Activated CD4-positive, alpha-beta T cell treated with anti-CD3 and anti-CD28 coated beads for 36 hours (primary cell): ENCODE measurements around the gene PKLR. TPM values are rescaled to one million over a fixed set of nuclear protein-coding genes. Genes with fewer than 3 reads are reported as not detected.

ENCODE experiments used
- ATAC-seq: fragments of 200-7000 bp; cut with Tn5 transposase; one replicate; pipeline ENCODE4 v1.10.0; 2021; ENCODE audit warnings: mild to moderate bottlenecking, moderate library complexity
- CTCF ChIA-PET: fragments of 350-600 bp; sonication (Branson Sonifier 250); formaldehyde crosslinking; loops from one replicate; lab custom pipeline; 2021; ENCODE audit warnings: antibody characterized with exemption; lab: Charles Lee
- POLR2A ChIA-PET: fragments of 350-600 bp; sonication (Branson Sonifier 250); formaldehyde crosslinking; loops from one replicate; lab custom pipeline; 2021; ENCODE audit warnings: antibody characterized with exemption, inconsistent platforms; lab: Charles Lee
- DNase-seq: peaks from one replicate; pipeline ENCODE4 v3.0.0-alpha.2; 2020
- H3K27ac Mint-ChIP-seq: one replicate; pipeline ENCODE4 v1.8.0; 2021; ENCODE audit warnings: mixed read lengths
- H3K27me3 Mint-ChIP-seq: one replicate; pipeline ENCODE4 v1.8.0; 2021; ENCODE audit warnings: mixed read lengths
- H3K36me3 Mint-ChIP-seq: one replicate; pipeline ENCODE4 v1.8.0; 2021; ENCODE audit warnings: low read depth, mixed read lengths
- H3K4me1 Mint-ChIP-seq: one replicate; pipeline ENCODE4 v1.8.0; 2021; ENCODE audit warnings: mixed read lengths
- H3K4me3 Mint-ChIP-seq: one replicate; pipeline ENCODE4 v1.8.0; 2021; ENCODE audit warnings: mild to moderate bottlenecking, moderate library complexity, mixed read lengths
- H3K9me3 Mint-ChIP-seq: one replicate; pipeline ENCODE4 v1.8.0; 2021; ENCODE audit warnings: low read depth, mixed read lengths
- intact Hi-C, 2 experiments: fragments of 100-400 bp; cut with DNase I in 1 of 2; cut with micrococcal nuclease in 1 of 2; formaldehyde crosslinking; loops; one replicate each; pipeline versions ENCODE4 v1.14.2 to v1.15.1; 2022 to 2024; cut with DNase I, micrococcal nuclease
- total RNA-seq, 2 experiments: library from RNA; stranded (reverse); gene quantifications; one replicate each; pipeline ENCODE4 v1.2.3, GENCODE V29; 2021

Gene PKLR
- total RNA-seq, 2 experiments from 2014 or later, result not detected

- H3K4me3 Mint-ChIP-seq, result no peak overlapping the region
- peaks cover 33% of the 10 kb centered on the region for H3K4me1 Mint-ChIP-seq
- ChIA-PET CTCF (interaction anchor here (0.6 to 6.1 kb wide), 6 partner anchors 12 to 472 kb away, joined by 3 to 79 read pairs (median 3); partner anchors contain the start of genes CLK2, FDPS and KRTCAP2), POLR2A (no interaction called here)
- no peaks in the 10 kb centered on the region for H3K27me3 Mint-ChIP-seq
- no peak for ATAC-seq
- H3K9me3 Mint-ChIP-seq, result no peaks in the 10 kb centered on the region
- H3K27ac Mint-ChIP-seq, result no peak overlapping the region
- no peak for DNase-seq
- intact Hi-C loops, result no loop called here
- H3K36me3 Mint-ChIP-seq, result peaks cover 33% of the 10 kb centered on the region
These were observed 18.3 kb upstream of the PKLR start for GRCh38 chr1:155319536-155319935.

DNA sequence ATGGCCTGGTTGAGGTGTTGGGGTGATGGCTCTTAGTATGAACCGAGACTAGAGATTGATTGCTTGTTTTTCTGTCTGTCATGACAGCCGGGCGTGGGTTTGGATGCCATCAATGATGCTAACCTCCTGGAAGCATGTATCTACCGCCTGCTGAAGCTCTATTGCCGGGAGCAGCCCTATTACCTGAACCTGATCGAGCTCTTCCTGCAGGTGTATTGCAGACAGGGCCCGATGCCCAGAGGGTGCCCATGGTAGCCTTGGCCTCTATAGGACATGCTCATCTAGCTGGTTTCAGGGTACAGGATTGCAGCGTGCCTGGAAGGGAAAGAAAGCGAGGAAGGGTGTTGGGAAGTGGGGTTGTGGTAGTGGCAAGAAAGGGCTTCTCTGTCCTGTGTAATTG lies 16.8 kb upstream of the PKLR start:
- CTCF ChIA-PET, result interaction anchor here (0.6 to 1.5 kb wide), 6 partner anchors 10 to 1400 kb away, joined by 3 to 6 read pairs (median 4); partner anchors contain the start of genes CLK2 and FDPS
- Mint-ChIP-seq H3K4me1 (peaks cover 33% of the 10 kb centered on the region), H3K9me3 (no peaks in the 10 kb centered on the region), H3K36me3 (peaks cover 41% of the 10 kb centered on the region), H3K27me3 (no peaks in the 10 kb centered on the region), H3K4me3 (no peak overlapping the region), H3K27ac (no peak overlapping the region)
- ATAC-seq (no peak), DNase-seq (no peak)
- POLR2A ChIA-PET, result interaction anchor here (0.7 kb wide), 1 partner anchor 27 kb away, joined by 3 read pairs; no protein-coding TSS in a partner anchor
- intact Hi-C loops, result no loop called here

GRCh38 chr1:155316922-155317321 lies 15.7 kb upstream of the PKLR start:
- ATAC-seq, result no peak
- Mint-ChIP-seq H3K27me3 (no peaks in the 10 kb centered on the region), H3K9me3 (no peaks in the 10 kb centered on the region), H3K27ac (no peak overlapping the region), H3K36me3 (peaks cover 51% of the 10 kb centered on the region), H3K4me1 (peaks cover 33% of the 10 kb centered on the region), H3K4me3 (no peak overlapping the region)
- CTCF ChIA-PET, result interaction anchor here (1.0 to 1.3 kb wide), 3 partner anchors 9 to 66 kb away, joined by 3 to 5 read pairs (median 4); no protein-coding TSS in a partner anchor
- POLR2A ChIA-PET, result interaction anchor here (0.6 kb wide), 1 partner anchor 363 kb away, joined by 6 read pairs; no protein-coding TSS in a partner anchor
- DNase-seq, result no peak
- intact Hi-C loops, result no loop called here

DNA sequence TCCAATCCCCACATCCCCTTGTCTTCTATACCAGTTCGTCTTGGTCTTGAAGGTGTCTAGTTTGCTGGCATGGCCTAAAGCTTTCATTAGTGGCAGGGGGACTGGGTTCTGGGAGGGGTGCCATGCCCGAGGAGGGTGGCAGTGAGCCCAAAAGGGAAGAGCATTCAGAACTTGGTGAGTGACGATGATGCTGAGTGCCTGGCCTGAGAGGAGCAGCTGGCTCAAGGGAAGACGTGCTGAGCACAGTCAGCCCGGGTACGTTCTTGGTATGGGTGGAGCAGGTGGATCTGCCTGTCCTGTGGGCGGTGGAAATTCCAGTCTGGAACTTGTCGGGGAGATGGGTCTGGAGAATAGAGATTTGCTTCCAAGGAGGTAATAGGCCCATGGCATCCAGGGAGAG lies 12.0 kb upstream of the PKLR start:
- CTCF ChIA-PET, result interaction anchor here (0.6 to 1.6 kb wide), 2 partner anchors 63 to 491 kb away, joined by 3 to 7 read pairs; no protein-coding TSS in a partner anchor
- intact Hi-C loops, result no loop called here
- H3K27me3 Mint-ChIP-seq, result no peaks in the 10 kb centered on the region
- no peak overlapping the region for H3K27ac Mint-ChIP-seq
- no peak for ATAC-seq
- H3K9me3 Mint-ChIP-seq, result no peaks in the 10 kb centered on the region
- POLR2A ChIA-PET, result no interaction called here
- H3K36me3 Mint-ChIP-seq, result peaks cover 55% of the 10 kb centered on the region
- H3K4me1 Mint-ChIP-seq, result peaks cover 25% of the 10 kb centered on the region
- DNase-seq, result no peak
- H3K4me3 Mint-ChIP-seq, result no peak overlapping the region

GRCh38 chr1:155309423-155310021 lies 8.3 kb upstream of the PKLR start:
- Mint-ChIP-seq H3K4me1 (peaks cover 34% of the 10 kb centered on the region), H3K36me3 (peaks cover 41% of the 10 kb centered on the region), H3K4me3 (peak overlapping the region; percentile 88), H3K9me3 (no peaks in the 10 kb centered on the region), H3K27ac (peak overlapping the region; percentile 98), H3K27me3 (no peaks in the 10 kb centered on the region)
- peak; percentile 20 for DNase-seq
- CTCF ChIA-PET, result no interaction called here
- intact Hi-C loops, result loop anchor here (2.0 to 10.0 kb wide), 5 partner anchors 33 to 715 kb away; partner anchors contain the start of genes DAP3 (in 1 of the 2), HCN3 (in 1 of the 2), MTX1 (in 1 of the 2) and SCAMP3 (in 1 of the 2)
- POLR2A ChIA-PET, result no interaction called here
- no peak for ATAC-seq

DNA sequence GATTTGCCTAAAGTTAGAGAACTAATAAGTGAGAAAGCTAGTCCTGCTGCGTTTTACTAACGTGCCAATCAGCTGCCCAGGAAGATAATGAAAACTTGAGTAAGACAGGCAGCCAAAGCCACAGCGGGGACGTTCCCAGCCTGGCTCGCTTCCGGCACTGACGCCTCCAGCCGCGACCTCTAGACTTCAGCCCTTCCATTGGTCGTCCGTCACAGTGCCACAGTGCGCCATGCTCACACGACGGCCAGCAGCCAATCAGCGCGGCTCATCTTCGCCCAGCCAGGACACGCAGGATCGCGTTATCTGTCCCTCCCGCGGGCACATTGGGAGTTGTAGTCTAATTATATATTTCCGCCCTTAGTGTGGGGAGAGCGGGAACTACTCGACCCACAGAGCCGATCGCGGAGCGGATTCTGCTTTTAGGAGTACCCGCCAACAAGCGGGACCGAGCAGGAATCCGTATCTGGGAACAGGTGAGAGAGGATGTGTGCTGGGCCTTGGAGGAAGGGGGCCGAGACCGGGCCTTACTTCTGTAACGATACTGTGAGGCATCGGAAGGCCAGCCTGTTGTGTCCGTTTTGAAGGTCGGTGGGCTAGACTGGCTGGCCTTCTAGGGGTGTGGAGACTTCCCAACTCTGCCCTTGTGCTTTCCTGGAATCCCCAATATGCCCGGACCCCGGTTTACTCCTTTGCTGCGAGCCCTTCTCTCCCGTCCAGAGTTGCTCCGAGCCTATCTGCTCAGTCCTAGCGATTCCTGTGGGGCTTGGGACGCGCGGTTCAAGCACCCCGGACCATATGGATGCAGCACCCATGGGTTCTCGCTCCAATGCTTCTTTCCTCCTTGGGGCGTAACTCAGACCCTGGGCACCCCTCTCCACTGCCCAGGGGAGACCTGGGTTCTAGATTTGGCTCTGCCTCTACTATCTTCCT lies 7.5 kb upstream of the PKLR start, which contains the start of gene FDPS:
TSS of gene FDPS (plus strand) at position 374 of the 930 bp plus-strand sequence. CDS start 924 bp downstream, outside the sequence.
- CTCF ChIA-PET, result interaction anchor here (0.5 to 2.4 kb wide), 13 partner anchors 10 to 551 kb away, joined by 3 to 28 read pairs (median 4); partner anchors contain the start of genes RUSC1, SCAMP3 and SYT11
- POLR2A ChIA-PET, result interaction anchor here (0.7 to 1.2 kb wide), 5 partner anchors 36 to 329 kb away, joined by 3 to 7 read pairs (median 4); partner anchors contain the start of genes CLK2 and SCAMP3

GRCh38 chr1:155307247-155307740 lies 6.1 kb upstream of the PKLR start:
- Mint-ChIP-seq H3K27me3 (no peaks in the 10 kb centered on the region), H3K36me3 (peaks cover 26% of the 10 kb centered on the region), H3K9me3 (no peaks in the 10 kb centered on the region), H3K4me3 (peak overlapping the region; percentile 88), H3K4me1 (peaks cover 32% of the 10 kb centered on the region), H3K27ac (peak overlapping the region; percentile 98)
- ATAC-seq, result no peak
- ChIA-PET CTCF (interaction anchor here (0.8 to 2.4 kb wide), 10 partner anchors 9 to 80 kb away, joined by 3 to 28 read pairs (median 5); partner anchors contain the start of genes CLK2 and RUSC1), POLR2A (interaction anchor here (0.7 to 1.2 kb wide), 3 partner anchors 17 to 1000 kb away, joined by 3 to 4 read pairs (median 3); no protein-coding TSS in a partner anchor)
- peak; percentile 22 for DNase-seq
- intact Hi-C loops, result loop anchor here (5.0 to 10.0 kb wide), 3 partner anchors 45 to 718 kb away; partner anchors contain the start of genes DAP3 (in 1 of the 2), SCAMP3 (in 1 of the 2), SSR2 (in 1 of the 2) and YY1AP1 (in 1 of the 2)

More for the DNA sequence above, 7.5 kb upstream of the PKLR start, which contains the start of gene FDPS:
- Mint-ChIP-seq H3K4me1 (peaks cover 34% of the 10 kb centered on the region), H3K27me3 (no peaks in the 10 kb centered on the region), H3K36me3 (peaks cover 39% of the 10 kb centered on the region), H3K27ac (peak within 1 kb of the TSS; percentile 98), H3K9me3 (no peaks in the 10 kb centered on the region), H3K4me3 (peak within 1 kb of the TSS; percentile 88)
- peak; percentile 99 for DNase-seq
- peak; percentile 99 for ATAC-seq
- intact Hi-C loops, result loop anchor here (1.0 to 10.0 kb wide), 18 partner anchors 15 to 746 kb away; partner anchors contain the start of genes HCN3 (in 2 of the 2), SCAMP3 (in 2 of the 2), ASH1L (in 1 of the 2) and CKS1B (in 1 of the 2)

DNA sequence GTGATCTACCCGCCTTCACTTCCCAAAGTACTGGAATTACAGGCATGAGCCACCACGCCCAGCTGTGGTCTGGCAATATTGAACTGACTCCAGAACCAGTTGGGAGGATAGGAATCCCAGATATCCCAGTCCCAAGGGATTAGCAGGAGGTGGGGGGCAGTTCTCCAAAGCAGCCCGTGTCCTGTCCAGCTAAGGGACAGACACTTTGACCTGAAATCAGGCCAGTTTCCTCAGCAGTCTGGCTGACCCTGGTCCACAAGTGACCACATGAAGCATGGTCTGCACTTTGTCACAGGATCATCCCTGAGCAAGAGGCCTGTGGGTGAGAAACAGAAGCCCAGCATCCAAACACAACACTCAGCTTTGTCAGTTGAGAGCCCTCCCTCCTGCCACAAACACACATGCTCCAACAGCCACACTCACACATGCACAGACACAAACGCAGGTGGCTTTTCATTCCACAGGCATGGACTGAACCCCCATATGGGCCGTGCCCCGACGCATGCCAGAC lies 4.7 kb upstream of the PKLR start:
- POLR2A ChIA-PET, result no interaction called here
- peaks cover 21% of the 10 kb centered on the region for H3K4me1 Mint-ChIP-seq
- DNase-seq (no peak), ATAC-seq (no peak)
- H3K4me3 Mint-ChIP-seq, result no peak overlapping the region
- H3K36me3 Mint-ChIP-seq, result peaks cover 16% of the 10 kb centered on the region
- peak overlapping the region; percentile 47 for H3K27ac Mint-ChIP-seq
- H3K9me3 Mint-ChIP-seq, result no peaks in the 10 kb centered on the region
- H3K27me3 Mint-ChIP-seq, result no peaks in the 10 kb centered on the region
- CTCF ChIA-PET, result interaction anchor here (0.6 to 1.6 kb wide), 3 partner anchors 8 to 27 kb away, joined by 3 to 7 read pairs (median 3); no protein-coding TSS in a partner anchor
- intact Hi-C loops, result loop anchor here (5.0 to 10.0 kb wide), 3 partner anchors 44 to 719 kb away; partner anchors contain the start of genes DAP3 (in 1 of the 2), SCAMP3 (in 1 of the 2), SSR2 (in 1 of the 2) and YY1AP1 (in 1 of the 2)

DNA sequence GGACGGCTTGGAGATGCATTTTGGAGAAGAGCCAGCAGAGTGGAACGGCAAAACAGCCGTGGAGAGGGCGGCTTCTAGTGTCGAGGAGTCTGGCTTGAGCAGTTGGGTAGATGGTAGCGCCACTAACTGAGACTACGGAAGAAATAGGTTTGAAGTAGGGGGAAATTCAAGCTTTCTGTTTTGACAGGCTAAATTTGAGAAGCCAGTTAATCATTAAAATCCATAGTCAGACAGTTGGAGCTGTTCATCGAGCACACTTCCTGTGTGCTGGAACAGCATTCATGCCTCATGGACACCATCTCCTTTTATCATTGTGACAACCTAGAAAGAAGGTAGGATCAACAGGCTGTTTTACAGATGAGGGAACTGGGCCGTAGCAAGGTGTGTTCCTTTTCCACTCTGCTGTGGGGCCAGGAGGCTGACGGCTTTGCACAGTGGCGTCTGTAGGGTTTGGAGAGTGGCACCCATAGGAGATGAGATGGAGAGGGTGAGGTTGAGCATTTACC lies 3.4 kb upstream of the PKLR start:
- CTCF ChIA-PET, result interaction anchor here (0.9 to 1.6 kb wide), 3 partner anchors 26 to 168 kb away, joined by 3 to 7 read pairs (median 4); no protein-coding TSS in a partner anchor

More for the DNA sequence above, 3.4 kb upstream of the PKLR start:
- Mint-ChIP-seq H3K27ac (no peak overlapping the region), H3K27me3 (no peaks in the 10 kb centered on the region), H3K4me3 (no peak overlapping the region), H3K36me3 (peaks cover 4% of the 10 kb centered on the region), H3K9me3 (no peaks in the 10 kb centered on the region), H3K4me1 (peaks cover 11% of the 10 kb centered on the region)
- ATAC-seq (no peak), DNase-seq (no peak)
- intact Hi-C loops, result loop anchor here (5.0 to 10.0 kb wide), 3 partner anchors 42 to 720 kb away; partner anchors contain the start of genes DAP3 (in 1 of the 2), SCAMP3 (in 1 of the 2), SSR2 (in 1 of the 2) and YY1AP1 (in 1 of the 2)
- POLR2A ChIA-PET, result no interaction called here
